Mammary epithelial cell (primary cell): ENCODE measurements around the gene BAHCC1.

Experiments used
- EZH2 ChIP-seq: IDR thresholded peaks from 2 replicates; pipeline ENCODE4 v1.6.1; 2012; ENCODE audit warnings: low read length, inconsistent platforms, borderline replicate concordance
- TF ChIP-seq, protein P1 (sequence below), 2 donors: IDR thresholded peaks in 1 of 2; conservative IDR thresholded peaks in 1 of 2; 2 replicates each; pipeline ENCODE4 v1.5.1; 2011 to 2012; ENCODE audit warnings: inconsistent platforms in 2 of 2, low read length in 2 of 2, mild to moderate bottlenecking in 2 of 2, control low read depth in 1 of 2, low read depth in 1 of 2; ENCODE audit not compliant: insufficient read depth in 1 of 2; ENCODE audit errors: extremely low read depth in 1 of 2

DNA sequence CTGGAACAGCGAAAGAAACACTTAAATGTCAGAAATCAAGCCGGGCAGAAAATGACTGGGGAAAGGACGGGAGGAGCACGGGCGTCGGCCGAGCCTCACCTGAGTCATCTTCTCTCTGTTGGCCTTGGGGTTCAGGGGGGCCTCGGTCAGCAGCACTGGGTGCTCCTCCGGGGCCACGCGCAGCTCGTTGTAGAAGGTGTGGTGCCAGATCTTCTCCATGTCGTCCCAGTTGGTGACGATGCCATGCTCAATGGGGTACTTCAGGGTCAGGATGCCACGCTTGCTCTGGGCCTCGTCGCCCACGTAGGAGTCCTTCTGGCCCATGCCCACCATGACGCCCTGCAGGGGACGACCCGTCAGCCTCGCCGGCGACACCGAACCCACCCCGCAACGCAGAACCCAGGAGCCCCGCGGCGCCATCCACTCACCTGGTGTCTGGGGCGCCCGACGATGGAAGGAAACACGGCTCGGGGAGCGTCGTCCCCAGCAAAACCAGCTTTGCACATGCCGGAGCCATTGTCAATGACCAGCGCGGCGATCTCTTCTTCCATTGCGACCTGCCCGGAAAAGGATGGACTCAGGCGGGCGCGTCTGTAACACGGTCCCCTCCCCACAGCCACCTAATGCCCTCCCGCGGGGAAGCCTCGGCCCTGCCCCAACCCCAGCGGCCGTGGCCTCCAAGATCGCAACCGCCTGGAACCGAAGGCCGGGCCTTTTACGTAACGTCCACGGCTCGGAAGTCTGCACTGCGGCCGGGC lies 116.7 kb downstream of the BAHCC1 start:
- TF ChIP-seq, protein P1, sequence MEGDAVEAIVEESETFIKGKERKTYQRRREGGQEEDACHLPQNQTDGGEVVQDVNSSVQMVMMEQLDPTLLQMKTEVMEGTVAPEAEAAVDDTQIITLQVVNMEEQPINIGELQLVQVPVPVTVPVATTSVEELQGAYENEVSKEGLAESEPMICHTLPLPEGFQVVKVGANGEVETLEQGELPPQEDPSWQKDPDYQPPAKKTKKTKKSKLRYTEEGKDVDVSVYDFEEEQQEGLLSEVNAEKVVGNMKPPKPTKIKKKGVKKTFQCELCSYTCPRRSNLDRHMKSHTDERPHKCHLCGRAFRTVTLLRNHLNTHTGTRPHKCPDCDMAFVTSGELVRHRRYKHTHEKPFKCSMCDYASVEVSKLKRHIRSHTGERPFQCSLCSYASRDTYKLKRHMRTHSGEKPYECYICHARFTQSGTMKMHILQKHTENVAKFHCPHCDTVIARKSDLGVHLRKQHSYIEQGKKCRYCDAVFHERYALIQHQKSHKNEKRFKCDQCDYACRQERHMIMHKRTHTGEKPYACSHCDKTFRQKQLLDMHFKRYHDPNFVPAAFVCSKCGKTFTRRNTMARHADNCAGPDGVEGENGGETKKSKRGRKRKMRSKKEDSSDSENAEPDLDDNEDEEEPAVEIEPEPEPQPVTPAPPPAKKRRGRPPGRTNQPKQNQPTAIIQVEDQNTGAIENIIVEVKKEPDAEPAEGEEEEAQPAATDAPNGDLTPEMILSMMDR (conservative IDR thresholded peaks at IDR 0.05 in 1 of 2, IDR thresholded peaks at IDR 0.05 in 1 of 2; ENCODE audit: extremely low read depth in 1 of 2, insufficient read depth in 1 of 2, low read depth in 1 of 2, low read length in 2 of 2): no peak
- no peak for TF ChIP-seq EZH2
